GM12892 (cell line): ENCODE measurements around the gene TAX1BP3.
"Not testable (repeated sequence)": the region's sequence is repeated elsewhere in the genome, so short reads cannot be mapped to it uniquely, and the experiment has no call there.

Experiments
- POLR2AphosphoS5 ChIP-seq: IDR thresholded peaks from 2 replicates; pipeline ENCODE4 v1.6.1; 2011; ENCODE audit warnings: low read depth, low read length, control low read depth
- TAF1 ChIP-seq: IDR thresholded peaks from 2 replicates; pipeline ENCODE4 v1.6.1; 2011; ENCODE audit warnings: low read depth, mild to moderate bottlenecking, control low read depth, low read length, borderline replicate concordance

DNA sequence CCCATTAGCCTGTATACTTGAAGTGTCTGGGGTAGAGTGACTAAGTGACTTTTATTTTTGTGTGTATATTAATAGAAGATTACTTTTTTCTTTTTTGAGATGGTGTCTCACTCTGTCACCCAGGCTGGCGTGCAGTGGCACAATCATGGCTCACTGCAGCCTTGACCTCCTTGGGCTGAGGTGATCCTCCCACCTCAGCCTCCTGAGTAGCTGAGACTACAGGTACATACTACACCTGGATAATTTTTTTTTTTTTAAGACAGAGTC lies 37.3 kb upstream of the TAX1BP3 start:
- not testable (repeated sequence) for TF ChIP-seq POLR2AphosphoS5, TAF1
